ENCODE results near the gene SEMA6B. TPM values are rescaled to one million over a fixed set of nuclear protein-coding genes. Genes with fewer than 3 reads are reported as not detected.

SEMA6B gene
- total RNA-seq, 1 experiment from 2014 or later: 5.7 TPM

DNA sequence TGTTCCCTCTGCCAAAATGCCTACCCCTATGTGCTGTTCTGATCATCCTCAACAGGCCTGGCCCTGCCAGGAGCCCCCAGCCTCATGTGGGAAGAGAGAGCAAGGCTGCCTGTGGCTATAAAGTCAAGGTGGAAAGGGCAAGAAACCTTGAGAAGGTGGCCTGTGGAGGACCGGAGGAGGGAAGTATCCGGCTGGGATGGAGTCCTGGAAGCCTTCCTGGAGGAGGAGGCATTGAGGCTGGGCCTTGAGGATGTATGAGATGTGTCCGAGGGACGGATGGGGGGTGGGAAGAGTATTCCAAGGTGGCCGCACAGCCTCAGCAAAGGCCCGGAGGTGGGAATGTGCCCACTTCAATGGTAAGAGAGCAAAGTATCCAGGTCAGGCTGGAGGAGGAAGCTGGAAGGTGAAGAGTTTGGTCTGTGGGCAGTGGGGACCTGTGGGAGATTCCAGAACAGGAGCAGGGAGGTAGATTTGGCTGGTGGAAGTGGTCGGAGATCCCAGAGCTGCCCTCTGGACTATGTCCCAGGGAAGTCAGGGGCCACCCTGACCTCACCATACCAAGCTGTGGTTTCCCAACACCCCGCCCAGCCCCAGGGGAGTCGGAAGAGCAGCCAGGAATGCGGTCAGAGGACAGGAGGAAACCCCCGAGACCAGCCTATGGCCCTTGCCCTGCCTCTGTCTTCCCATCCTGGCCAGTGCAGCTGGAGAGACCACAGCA, 38.2 kb downstream of the SEMA6B start:
- BruUV-seq (replicated peaks): no TSS peak

GRCh38 chr19:4519521-4520277, 39.8 kb downstream of the SEMA6B start:
- Histone ChIP-seq H3K27ac (ENCODE audit: low read length) (peak overlapping the region; percentile 75; the same call in 1 of the 2 replicates), H3K4me1 (ENCODE audit: control insufficient read depth, insufficient read depth, low read length) (peaks cover 19% of the 10 kb centered on the region), H3K27me3 (ENCODE audit: control insufficient read depth, insufficient read depth, low read length) (no peaks in the 10 kb centered on the region), H3K36me3 (ENCODE audit: control insufficient read depth, insufficient read depth, low read length) (no peaks in the 10 kb centered on the region), H3K9me3 (ENCODE audit: control insufficient read depth, insufficient read depth, low read depth, low read length) (no peaks in the 10 kb centered on the region), H3K4me3 (ENCODE audit: low read depth in 2 of 2, low read length in 2 of 2) (no peak overlapping the region)
- no peak for DNase-seq (ENCODE audit: low read depth, low spot score)
- ChIA-PET CTCF (no interaction called here), POLR2A (no interaction called here)
- no TSS peak for BruUV-seq (replicated peaks)
- intact Hi-C loops (cut with micrococcal nuclease; ENCODE audit: unreplicated experiment): no loop called here
- ATAC-seq: peak; percentile 3; the same call in 1 of the 2 replicates
- in situ Hi-C loops (cut with HindIII; ENCODE audit: low pct_unique_long_range_greater_than_20kb, low sequenced_read_pairs): no loop called here
- no peak for TF ChIP-seq CTCF (IDR thresholded peaks at IDR 0.05)
- no peak for TF ChIP-seq TCF7L2 (IDR thresholded peaks at IDR 0.05; ENCODE audit: low read depth, low read length)
- TF ChIP-seq, protein P1, sequence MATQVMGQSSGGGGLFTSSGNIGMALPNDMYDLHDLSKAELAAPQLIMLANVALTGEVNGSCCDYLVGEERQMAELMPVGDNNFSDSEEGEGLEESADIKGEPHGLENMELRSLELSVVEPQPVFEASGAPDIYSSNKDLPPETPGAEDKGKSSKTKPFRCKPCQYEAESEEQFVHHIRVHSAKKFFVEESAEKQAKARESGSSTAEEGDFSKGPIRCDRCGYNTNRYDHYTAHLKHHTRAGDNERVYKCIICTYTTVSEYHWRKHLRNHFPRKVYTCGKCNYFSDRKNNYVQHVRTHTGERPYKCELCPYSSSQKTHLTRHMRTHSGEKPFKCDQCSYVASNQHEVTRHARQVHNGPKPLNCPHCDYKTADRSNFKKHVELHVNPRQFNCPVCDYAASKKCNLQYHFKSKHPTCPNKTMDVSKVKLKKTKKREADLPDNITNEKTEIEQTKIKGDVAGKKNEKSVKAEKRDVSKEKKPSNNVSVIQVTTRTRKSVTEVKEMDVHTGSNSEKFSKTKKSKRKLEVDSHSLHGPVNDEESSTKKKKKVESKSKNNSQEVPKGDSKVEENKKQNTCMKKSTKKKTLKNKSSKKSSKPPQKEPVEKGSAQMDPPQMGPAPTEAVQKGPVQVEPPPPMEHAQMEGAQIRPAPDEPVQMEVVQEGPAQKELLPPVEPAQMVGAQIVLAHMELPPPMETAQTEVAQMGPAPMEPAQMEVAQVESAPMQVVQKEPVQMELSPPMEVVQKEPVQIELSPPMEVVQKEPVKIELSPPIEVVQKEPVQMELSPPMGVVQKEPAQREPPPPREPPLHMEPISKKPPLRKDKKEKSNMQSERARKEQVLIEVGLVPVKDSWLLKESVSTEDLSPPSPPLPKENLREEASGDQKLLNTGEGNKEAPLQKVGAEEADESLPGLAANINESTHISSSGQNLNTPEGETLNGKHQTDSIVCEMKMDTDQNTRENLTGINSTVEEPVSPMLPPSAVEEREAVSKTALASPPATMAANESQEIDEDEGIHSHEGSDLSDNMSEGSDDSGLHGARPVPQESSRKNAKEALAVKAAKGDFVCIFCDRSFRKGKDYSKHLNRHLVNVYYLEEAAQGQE (IDR thresholded peaks at IDR 0.05; ENCODE audit: insufficient read depth in 1 of 2, low read depth in 2 of 2, low read length in 1 of 2): no peak
- TF ChIP-seq POLR2AphosphoS5 (IDR thresholded peaks at IDR 0.05; ENCODE audit: low read depth, low read length): no peak
- no peak for TF ChIP-seq SIN3A (IDR thresholded peaks at IDR 0.05; ENCODE audit: borderline replicate concordance, insufficient read depth, low read depth, low read length)

More for the DNA sequence above, 38.2 kb downstream of the SEMA6B start:
- Histone ChIP-seq H3K27ac (ENCODE audit: low read length) (no peak overlapping the region), H3K4me3 (ENCODE audit: low read depth in 2 of 2, low read length in 2 of 2) (no peak overlapping the region), H3K4me1 (ENCODE audit: control insufficient read depth, insufficient read depth, low read length) (peaks cover 19% of the 10 kb centered on the region), H3K27me3 (ENCODE audit: control insufficient read depth, insufficient read depth, low read length) (no peaks in the 10 kb centered on the region), H3K9me3 (ENCODE audit: control insufficient read depth, insufficient read depth, low read depth, low read length) (no peaks in the 10 kb centered on the region), H3K36me3 (ENCODE audit: control insufficient read depth, insufficient read depth, low read length) (no peaks in the 10 kb centered on the region)
- intact Hi-C loops (cut with micrococcal nuclease; ENCODE audit: unreplicated experiment) (no loop called here), in situ Hi-C loops (cut with HindIII; ENCODE audit: low pct_unique_long_range_greater_than_20kb, low sequenced_read_pairs) (no loop called here)
- ChIA-PET CTCF (no interaction called here), POLR2A (no interaction called here)
- DNase-seq (ENCODE audit: low read depth, low spot score) (no peak), ATAC-seq (no peak)
- TF ChIP-seq POLR2AphosphoS5 (IDR thresholded peaks at IDR 0.05; ENCODE audit: low read depth, low read length) (no peak), CTCF (IDR thresholded peaks at IDR 0.05) (no peak), TCF7L2 (IDR thresholded peaks at IDR 0.05; ENCODE audit: low read depth, low read length) (no peak), SIN3A (IDR thresholded peaks at IDR 0.05; ENCODE audit: borderline replicate concordance, insufficient read depth, low read depth, low read length) (no peak)
- TF ChIP-seq, protein P1 (IDR thresholded peaks at IDR 0.05; ENCODE audit: insufficient read depth in 1 of 2, low read depth in 2 of 2, low read length in 1 of 2): no peak

Data from Panc1 (cell line).